ENCODE data around the gene DNAI2.

GRCh38 chr17:74276541-74277009 lies 2.5 kb downstream of the DNAI2 start:
- no peak for TF ChIP-seq CTCF (IDR thresholded peaks at IDR 0.05; ENCODE audit: insufficient read depth, low read depth, low read length)
- TF ChIP-seq EZH2 (IDR thresholded peaks at IDR 0.05; ENCODE audit: insufficient read depth, low read length): no peak

Measured in astrocyte (in vitro differentiated cells and primary cell).